Neural crest cell (in vitro differentiated cells): Measurements from ENCODE around the gene CRACDL. TPM values are rescaled to one million over a fixed set of nuclear protein-coding genes. Genes with fewer than 3 reads are reported as not detected.

ENCODE experiments used
- DNase-seq: peaks from one replicate; pipeline ENCODE4 v3.0.0; 2021; ENCODE audit warnings: low read depth, mixed read lengths, low spot score
- H3K27ac Mint-ChIP-seq: one replicate; pipeline ENCODE4 v1.8.0; 2021; ENCODE audit warnings: mild to moderate bottlenecking, mixed read lengths; ENCODE audit not compliant: unreplicated experiment
- H3K27me3 Mint-ChIP-seq: 2 replicates; pipeline ENCODE4 v1.8.0; 2021; ENCODE audit warnings: low read depth, mild to moderate bottlenecking, mixed read lengths
- H3K36me3 Mint-ChIP-seq: 2 replicates; pipeline ENCODE4 v1.8.0; 2021; ENCODE audit warnings: low read depth, mild to moderate bottlenecking, mixed read lengths
- H3K4me1 Mint-ChIP-seq: 2 replicates; pipeline ENCODE4 v1.8.0; 2021; ENCODE audit warnings: mixed read lengths
- H3K4me3 Mint-ChIP-seq: one replicate; pipeline ENCODE4 v1.8.0; 2021; ENCODE audit warnings: mild to moderate bottlenecking, mixed read lengths
- H3K9me3 Mint-ChIP-seq: 2 replicates; pipeline ENCODE4 v1.8.0; 2021; ENCODE audit warnings: mixed read lengths
- CTCF ChIP-seq: fragments of 200-600 bp; sonication (generic); conservative IDR thresholded peaks from 2 replicates; pipeline ENCODE4 v1.5.0; 2021; ENCODE audit warnings: antibody characterized with exemption, mild to moderate bottlenecking
- total RNA-seq: library from RNA; stranded (reverse); gene quantifications from 2 replicates; pipeline ENCODE4 v1.2.1, GENCODE V29; 2021

CRACDL gene
- total RNA-seq, 1 donor from 2014 or later = 0.37 TPM

- no peak overlapping the region for H3K27ac Mint-ChIP-seq
- no peaks in the 10 kb centered on the region for H3K36me3 Mint-ChIP-seq
- H3K4me1 Mint-ChIP-seq = no peaks in the 10 kb centered on the region
- peaks cover 18% of the 10 kb centered on the region for H3K27me3 Mint-ChIP-seq
- H3K4me3 Mint-ChIP-seq = no peak overlapping the region
- no peak for DNase-seq
- H3K9me3 Mint-ChIP-seq = no peaks in the 10 kb centered on the region
- TF ChIP-seq CTCF = no peak
These were observed 106.3 kb downstream of the CRACDL start for GRCh38 chr2:98829581-98830270.

GRCh38 chr2:98828793-98829371 is 107.1 kb downstream of the CRACDL start:
- H3K27ac Mint-ChIP-seq = no peak overlapping the region
- H3K4me1 Mint-ChIP-seq = no peaks in the 10 kb centered on the region
- no peak for TF ChIP-seq CTCF
- H3K27me3 Mint-ChIP-seq = peaks cover 27% of the 10 kb centered on the region
- no peak for DNase-seq
- H3K9me3 Mint-ChIP-seq = no peaks in the 10 kb centered on the region
- no peak overlapping the region for H3K4me3 Mint-ChIP-seq
- H3K36me3 Mint-ChIP-seq = no peaks in the 10 kb centered on the region

- no peaks in the 10 kb centered on the region for H3K36me3 Mint-ChIP-seq
These were observed 107.7 kb downstream of the CRACDL start for GRCh38 chr2:98828369-98828744.

GRCh38 chr2:98827625-98828368 is 108.2 kb downstream of the CRACDL start:
- H3K36me3 Mint-ChIP-seq = no peaks in the 10 kb centered on the region
- TF ChIP-seq CTCF = no peak
- no peak overlapping the region for H3K4me3 Mint-ChIP-seq
- peaks cover 34% of the 10 kb centered on the region for H3K27me3 Mint-ChIP-seq
- H3K4me1 Mint-ChIP-seq = peaks cover 4% of the 10 kb centered on the region
- no peak for DNase-seq
- no peaks in the 10 kb centered on the region for H3K9me3 Mint-ChIP-seq
- no peak overlapping the region for H3K27ac Mint-ChIP-seq

More at GRCh38 chr2:98828369-98828744, 107.7 kb downstream of the CRACDL start:
- Mint-ChIP-seq H3K9me3 (no peaks in the 10 kb centered on the region), H3K4me3 (no peak overlapping the region), H3K27me3 (peaks cover 32% of the 10 kb centered on the region), H3K4me1 (peaks cover 2% of the 10 kb centered on the region), H3K27ac (no peak overlapping the region)
- DNase-seq = no peak
- no peak for TF ChIP-seq CTCF

GRCh38 chr2:98826856-98827255 is 109.2 kb downstream of the CRACDL start:
- Mint-ChIP-seq H3K27me3 (peaks cover 34% of the 10 kb centered on the region), H3K4me1 (peaks cover 4% of the 10 kb centered on the region), H3K27ac (no peak overlapping the region), H3K4me3 (no peak overlapping the region), H3K9me3 (no peaks in the 10 kb centered on the region), H3K36me3 (no peaks in the 10 kb centered on the region)
- no peak for TF ChIP-seq CTCF
- no peak for DNase-seq
